HUDEP-2 (cell line): Measurements from ENCODE around the gene PKD2.
"Not testable (repeated sequence)": the region's sequence is repeated elsewhere in the genome, so short reads cannot be mapped to it uniquely, and the experiment has no call there.

ENCODE experiments used
- DNase-seq, 76 experiments: peaks; one replicate each; lab custom pipeline; 2025; ENCODE audit not compliant: unreplicated experiment in 76 of 76; lab: John Stamatoyannopoulos, UW

Gene PKD2

DNA sequence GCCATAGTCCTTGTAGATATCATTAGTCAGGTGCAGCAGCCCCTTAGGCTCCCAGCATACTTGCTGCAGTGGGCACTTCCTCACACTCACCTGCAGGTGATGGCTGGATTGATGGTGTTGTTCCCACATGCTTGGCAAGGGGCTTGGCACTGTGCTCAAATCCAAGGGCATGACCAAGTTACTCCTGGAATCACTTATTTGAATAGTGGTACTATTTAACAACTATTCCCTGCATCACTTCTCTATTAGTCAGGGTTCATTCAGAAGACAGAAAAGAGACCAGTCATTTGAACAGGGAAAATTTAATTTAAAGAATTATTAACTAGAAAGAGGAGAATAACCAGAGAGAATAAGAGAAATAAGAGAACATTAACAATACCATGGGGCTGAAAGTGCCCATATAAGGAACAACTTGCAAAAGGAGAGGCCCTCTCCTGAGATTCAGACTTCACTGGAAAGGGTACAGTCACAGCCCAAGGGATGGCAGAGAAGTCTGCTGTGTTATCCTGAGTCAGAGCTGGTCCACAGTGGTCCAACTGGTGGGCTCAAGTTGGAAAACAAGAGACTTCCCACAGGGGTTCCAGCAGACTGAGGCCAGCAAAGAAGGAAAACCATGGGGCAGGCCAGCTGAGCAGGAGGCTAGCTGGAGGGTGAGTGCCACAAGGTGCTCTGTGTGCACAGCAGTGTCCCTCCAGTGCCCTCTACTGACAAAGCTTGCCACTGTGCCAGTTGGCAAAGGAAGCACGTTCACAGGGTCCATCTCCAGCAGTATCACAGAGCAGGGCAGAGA lies 22.1 kb upstream of the PKD2 start:
- DNase-seq = peak in 42 of 76 experiments; percentile 1 to 54 (median 18)

DNA sequence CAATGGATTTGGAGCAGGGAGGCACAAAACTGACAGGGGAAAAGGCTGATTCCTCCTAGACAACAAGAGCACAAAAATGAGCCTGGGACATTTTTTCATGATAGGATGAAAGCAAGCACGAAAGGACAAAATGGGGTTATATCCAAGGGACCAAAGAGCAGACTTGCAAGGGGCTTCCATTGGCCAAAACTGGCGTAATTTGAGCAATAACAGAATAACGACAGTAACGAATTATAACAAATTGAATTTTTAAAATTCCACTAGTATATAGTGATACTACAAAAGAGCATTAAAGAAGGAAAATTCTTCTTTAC lies 21.6 kb upstream of the PKD2 start:
- no peak for DNase-seq

DNA sequence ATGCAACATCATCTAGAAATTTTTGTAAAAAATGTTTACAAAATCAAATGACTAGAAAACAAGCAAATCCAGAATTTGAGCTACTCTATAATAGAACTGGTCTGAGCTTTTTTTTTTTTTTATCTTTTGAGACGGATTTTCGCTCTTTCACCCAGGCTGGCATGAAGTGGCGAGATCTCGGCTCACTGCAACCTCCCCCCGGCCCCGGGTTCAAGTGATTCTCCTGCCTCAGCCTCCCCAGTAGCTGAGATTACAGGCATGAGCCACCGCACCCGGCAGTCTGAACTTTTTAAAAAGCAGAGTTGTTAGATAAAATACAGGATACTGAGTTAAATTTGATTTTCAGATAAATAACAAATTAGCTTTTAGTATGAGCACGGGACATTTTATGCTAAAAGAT lies 20.9 kb upstream of the PKD2 start:
- DNase-seq = no peak

DNA sequence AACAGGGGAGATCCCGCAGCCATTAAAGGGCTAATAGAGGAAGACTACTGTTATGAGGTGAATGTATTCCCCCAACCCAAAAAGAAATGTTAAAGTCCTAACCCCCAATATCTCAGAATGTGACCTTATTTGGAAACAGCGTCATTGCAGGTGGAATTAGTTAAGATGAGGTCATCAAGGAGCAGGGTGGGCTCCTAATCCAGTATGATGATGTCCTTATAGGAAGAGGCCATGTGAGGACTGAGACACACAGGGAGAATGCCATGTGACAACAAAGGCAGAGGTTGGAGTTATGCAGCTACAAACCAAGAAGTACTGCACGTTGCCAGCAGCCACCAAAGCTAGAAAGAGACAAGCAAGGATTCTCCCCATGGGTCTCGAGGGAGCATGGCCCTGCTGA lies 17.7 kb upstream of the PKD2 start:
- no peak for DNase-seq

DNA sequence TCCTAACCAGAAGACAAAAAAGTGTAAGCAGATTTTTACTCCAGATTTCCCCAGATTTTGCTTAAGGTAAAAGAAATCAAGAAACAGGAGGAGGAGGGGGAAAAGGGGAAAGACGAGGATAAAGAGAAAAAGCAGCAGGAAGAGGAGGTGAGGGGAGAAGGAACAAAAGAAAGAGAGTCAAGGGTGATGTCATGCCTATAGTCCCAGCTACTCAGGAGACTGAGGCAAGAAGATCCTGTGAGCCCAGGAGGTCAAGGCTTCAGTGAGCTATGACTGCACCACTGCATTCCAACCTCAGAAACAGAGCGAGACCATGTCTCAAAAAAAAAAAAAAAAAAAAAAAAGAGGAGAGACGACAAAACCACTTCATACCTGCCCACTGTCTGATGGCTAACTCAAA lies 12.0 kb upstream of the PKD2 start:
- no peak for DNase-seq

DNA sequence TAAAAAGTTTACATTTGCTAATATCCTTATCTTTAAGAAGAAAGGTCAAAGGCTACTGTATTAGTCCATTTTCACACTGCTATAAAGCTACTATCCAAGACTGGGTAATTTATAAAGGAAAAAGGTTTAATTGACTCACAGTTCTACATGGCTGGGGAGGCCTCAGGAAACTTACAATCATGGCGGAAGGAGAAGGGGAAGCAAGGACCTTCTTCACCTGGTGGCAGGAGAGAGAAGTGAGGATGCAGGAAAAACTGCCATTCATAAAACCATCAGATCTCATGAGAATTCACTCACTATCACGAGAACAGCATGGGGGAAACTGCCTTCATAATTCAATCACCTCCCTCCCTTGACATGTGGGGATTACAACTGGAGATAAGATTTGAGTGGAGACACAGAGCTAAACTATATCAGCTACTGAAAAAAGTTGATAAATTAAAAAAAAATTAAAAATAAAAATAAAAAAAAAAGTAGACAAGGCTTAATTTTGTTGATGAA lies 8.2 kb upstream of the PKD2 start:
- not testable (repeated sequence) for DNase-seq

DNA sequence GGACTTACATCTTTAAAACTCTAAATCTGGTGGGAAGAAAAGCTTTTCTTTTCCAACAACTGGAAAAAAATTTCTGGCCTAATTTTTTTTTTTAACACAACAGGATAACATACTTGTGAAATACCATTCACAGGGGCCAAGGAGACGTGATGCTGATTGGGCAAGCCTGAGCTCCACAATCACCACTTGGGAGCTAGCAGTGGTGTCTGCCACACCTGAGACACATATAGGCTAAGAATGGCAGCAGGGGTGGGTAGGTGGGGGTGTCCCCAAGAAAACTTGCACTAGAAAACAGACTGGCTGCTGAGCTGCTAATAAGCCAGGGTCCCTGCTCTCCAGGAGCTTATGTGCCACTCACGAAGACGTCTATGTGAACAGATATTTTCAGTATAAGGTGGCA lies 5.6 kb upstream of the PKD2 start:
- DNase-seq = no peak

DNA sequence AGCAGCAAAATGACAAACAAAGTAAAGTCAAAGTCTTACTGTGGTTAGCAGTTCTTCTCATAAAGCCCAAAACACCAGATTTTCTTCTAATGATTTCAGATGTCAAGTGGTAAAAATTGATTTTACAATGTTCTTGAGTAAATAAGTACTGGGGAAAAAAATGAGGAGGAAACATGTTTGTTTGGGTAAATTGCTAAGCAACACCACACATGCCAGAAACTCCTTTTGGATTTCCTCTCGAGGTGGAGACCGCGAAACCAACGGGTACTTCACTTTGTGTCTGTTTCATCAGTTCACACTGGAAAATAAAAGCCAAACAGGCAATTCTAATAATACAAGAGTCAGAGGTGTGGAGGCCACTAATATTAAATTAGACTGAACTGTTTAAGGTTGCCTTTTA lies 4.6 kb upstream of the PKD2 start:
- DNase-seq = no peak

DNA sequence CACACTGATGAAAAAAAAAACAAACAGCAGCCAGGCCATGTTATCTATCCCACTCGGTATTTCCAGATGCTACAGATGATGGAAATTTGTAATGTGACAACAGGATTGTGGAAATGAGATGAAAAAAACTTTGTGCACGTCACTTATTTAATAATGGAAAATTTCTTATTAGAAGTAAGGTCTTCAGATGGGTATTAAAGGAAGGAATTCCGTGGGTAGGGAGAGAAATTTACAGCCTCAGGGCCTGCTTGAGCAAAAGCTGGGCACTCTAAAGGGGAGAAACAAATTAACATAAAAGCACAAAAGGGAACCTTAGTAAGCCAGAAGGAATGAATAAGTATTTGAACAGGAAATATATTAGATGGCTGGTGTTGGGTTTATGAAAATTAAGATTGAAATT lies 4.2 kb upstream of the PKD2 start:
- no peak for DNase-seq

DNA sequence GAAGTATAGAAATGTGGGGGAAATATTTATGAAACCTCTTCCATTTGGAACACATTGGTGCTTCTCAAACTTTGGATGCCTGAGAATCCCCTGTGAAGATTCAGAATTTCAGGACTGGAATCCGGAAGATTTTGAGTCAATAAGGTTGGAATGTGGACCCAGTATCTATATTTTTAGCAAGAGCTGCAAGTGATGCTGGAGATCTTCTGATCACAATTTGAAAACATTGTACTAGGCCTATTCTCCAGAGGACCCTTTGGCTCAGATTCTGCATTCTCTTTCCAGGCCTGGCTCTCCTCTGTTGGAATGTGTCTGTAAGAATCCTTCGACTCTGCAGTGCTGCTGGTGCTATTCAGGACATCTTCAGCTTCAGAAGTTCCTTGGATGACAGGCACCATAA lies 2.4 kb upstream of the PKD2 start:
- DNase-seq = no peak

DNA sequence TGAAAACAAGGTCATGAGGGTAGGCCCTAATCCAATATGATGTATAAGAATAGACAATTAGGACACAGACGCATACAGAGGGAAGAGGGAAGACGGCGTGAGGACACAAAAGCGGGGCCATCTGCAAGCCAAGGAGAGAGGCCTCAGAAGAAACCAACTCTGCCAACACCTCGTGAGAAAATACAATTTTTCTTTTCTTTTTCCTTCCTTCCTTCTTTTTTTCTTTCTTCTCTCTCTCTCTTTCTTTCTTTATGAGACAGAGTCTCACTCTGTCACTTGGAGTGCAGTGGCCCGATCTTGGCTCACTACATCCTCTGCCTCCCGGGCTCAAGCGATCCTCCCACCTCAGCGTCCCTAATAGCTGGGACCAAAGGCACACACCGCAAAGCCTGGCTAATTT lies 1.5 kb upstream of the PKD2 start:
- no peak for DNase-seq

DNA sequence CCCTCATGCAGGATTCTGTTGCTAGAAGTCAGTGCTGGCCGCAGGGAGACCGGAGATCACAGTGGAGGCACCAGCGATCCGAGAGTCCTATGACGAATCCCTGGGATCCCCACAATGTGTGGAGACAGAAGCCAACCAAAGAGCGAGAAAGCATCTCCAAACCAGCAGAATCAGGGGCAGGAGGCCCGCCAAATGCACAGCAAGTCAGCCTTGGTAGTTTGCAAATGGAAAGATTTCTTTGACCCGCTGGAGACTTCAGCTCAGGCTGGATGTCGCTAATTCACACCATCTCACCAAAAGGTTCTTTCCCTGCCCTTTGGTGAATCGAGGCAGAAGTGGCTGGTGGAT lies 505 bp upstream of the PKD2 start:
- DNase-seq = peak in 1 of 76 experiments; percentile 10

DNA sequence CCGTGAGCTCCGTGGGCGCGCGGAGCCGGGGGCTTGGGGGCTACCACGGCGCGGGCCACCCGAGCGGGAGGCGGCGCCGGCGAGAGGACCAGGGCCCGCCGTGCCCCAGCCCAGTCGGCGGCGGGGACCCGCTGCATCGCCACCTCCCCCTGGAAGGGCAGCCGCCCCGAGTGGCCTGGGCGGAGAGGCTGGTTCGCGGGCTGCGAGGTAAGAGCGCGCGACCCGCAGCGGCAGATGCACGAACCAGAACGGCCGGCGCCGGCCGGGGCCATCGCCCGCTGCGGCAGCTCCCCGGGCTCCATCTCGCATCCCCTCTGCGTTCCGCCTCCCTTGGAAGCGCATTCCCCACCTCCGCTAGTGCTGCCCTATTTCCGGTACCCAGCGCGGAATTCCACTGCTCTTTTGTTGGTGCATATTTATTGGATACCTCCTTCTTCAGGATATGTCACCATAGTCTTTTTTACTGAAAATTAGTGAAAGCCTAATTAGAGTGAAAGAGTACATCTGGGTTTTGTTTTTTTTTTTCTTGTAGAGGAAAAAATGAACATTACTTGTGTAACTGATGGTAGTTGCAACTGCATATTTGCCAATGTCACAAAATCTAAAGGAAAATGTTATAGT lies 797 bp downstream of the PKD2 start:
- DNase-seq = peak in 16 of 76 experiments; percentile 1 to 47 (median 15)

DNA sequence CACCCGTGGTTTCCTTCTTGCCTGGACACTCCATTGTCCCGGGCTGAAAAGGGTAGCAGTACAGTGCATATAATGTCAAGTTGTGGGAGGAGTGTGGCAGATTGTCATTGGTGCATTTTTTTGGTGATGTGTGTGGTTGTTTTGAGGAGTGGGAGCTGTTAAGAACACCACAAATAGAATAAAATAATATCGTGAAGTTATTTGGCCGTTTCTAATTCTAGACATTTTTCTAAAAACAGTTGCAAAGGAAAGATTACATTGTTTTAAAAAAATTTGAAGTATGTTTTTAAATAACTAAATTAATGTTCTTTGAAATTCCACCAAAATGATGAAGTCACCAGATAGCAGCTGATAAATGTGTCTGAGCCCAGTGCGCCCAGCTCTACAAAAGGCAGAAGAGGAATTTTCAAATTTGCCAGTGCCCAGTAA lies 1.3 kb downstream of the PKD2 start:
- peak in 1 of 76 experiments; percentile 10 for DNase-seq

DNA sequence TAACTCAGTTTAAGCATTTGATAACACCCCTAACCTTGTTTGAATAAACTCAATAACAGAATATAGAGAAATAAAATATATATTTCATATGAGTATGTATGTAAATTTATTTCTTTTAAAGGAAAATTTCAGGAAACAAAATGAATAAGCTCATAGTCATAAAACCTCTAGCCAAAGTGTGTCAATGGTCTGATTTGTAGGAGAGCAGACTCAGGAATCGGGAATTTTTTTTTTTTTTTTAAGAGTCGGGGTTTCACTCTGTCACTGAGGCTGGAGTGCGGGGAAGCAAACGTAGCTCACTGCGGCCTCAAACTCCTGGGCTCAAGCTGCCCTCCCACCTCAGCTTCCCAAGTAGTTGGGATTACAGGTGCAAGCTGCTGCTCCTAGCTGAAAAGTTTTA lies 2.4 kb downstream of the PKD2 start:
- DNase-seq = no peak

DNA sequence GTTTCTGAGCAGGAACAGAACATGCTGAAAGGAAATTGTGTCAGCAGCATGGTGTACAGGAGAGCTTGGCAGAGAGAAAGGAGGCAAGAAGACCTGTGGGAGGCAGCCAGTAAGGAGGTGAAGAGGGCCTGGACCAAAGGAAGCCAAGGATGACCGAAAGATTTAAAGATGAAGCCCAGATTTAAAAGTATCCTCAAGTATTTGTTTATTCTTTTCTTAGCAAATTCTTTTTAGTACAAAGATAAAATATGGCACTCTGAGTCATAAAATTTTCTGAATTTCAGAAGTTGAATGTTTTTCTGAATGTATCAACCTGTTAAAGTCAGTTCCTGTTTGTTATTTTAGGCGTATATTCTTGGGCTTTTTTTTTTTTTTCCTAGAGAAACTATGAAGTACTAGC lies 3.5 kb downstream of the PKD2 start:
- DNase-seq = no peak

DNA sequence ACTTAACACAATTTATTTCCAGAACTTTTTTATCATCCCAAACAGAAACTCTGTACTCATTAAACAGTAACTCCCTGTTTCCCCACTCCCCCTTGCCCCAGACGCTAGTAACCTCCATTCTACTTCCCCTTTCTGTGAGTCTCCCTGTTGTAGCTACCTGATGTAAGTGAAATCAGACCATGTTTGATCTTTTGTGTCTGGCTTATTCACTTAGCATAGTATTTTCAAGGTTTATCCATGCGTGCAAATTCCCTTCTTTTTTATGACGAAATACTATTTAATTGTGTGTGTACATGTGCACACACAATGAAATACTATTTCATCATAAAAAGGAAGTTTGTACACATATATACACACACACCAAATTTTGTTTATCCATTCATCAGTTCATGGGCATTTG lies 5.2 kb downstream of the PKD2 start:
- peak in 6 of 76 experiments; percentile 1 to 13 (median 8) for DNase-seq

DNA sequence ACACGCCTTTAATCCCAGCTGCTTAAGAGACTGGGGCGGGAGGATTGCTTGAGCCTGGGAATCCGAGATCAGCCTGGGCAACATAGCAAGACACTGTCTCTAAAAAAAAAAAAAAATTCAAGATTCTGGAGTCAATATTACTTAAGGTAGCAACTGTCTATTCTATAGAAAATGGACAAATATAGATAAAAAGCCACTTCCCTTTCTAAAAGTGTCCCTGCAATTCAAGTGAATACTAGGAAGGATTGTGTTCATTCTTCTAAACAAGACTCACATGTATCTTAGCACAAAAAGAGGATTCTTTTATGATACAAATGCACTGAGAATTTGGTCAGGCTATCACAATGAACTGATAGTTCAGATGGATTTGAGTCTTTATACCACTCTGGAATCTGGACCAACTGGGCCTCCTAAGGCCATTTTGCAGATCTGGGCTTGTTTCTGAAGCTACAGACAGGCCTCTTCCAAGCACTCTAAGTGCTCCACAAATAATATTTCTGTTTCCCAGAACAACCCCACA lies 7.0 kb downstream of the PKD2 start:
- DNase-seq = peak in 1 of 76 experiments; percentile 0

DNA sequence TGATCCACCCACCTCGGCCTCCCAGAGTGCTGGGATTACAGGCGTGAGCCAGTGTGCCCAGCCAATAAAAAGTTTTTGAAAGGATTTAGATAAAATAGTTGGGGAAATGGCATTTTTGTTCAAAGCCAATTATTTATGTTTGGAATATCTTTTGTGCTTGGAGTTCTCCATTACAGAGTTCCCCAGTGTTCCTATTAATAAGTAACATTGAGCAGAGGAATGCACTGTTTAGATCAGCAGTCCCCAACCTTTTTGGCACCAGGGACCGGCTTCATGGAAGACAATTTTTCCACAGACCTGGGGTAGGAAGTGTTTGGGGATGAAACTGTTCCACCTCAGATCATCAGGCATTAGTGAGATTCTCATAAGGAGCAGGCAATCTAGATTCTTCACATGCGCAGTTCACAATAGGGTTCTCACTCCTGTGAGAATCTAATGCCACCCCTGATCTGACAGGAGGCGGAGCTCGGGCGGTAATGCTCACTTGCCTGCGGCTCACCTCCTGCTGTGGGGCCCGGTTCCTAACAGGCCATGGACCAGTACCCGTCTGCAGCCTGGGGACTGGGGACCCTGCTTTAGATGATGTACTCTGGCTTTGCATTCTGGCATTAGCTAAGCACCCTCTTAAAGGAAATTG lies 8.3 kb downstream of the PKD2 start:
- no peak for DNase-seq

DNA sequence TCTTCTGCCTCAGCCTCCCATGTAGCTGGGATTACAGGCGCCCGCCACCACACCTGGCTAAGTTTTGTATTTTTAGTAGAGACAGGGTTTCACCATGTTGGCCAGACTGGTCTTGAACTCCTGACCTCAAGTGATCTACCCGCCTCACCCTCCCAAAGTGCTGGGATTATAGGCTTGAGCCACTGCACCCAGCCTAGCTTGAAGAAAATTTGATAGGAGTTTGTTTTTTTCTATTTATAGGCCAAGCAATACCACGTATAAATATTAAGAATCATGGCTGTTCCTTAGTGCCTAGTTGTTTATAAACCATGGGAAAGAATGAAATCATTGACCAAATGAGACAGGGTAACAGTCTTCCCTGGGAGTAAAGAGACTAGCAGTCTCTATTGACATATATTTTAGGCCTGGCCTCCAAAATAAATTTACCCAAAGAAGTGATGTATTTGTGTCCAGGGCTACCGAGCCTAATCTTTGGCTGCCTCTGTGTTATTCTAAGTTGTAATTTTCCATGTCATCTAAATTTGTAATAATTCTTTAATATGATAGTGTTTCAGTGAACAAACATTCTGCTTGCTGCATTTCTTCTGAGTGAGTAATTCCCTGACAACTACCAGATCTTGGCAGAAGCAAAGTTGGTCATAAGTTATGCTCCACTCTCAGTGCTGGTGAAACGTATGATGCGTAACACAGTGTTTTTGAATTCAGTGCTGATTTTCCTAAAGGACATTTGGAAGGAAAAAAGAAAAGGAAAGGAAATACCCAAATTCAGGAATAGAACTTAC lies 10.3 kb downstream of the PKD2 start:
- no peak for DNase-seq

DNA sequence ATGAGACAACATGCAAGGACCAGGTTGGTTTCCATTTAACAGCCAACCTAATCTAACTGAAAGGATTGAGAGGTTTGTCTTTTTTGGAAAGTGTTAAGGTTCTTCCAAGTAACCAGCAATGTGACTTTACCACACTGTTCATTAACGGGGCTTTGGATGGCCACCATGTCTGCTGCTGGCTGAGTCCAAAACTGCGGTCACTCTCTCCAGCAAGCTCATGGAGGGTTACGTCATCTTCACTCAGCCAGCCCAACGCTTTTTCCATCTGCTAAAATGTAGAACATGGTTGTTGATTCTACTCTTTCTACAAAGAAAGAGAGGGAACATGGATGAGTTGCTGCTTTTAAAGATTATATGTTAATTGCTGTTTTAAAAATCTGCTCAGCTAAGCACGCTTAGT lies 11.0 kb downstream of the PKD2 start:
- DNase-seq = no peak
